SH-SY5Y (cell line): ENCODE measurements around the gene CDH16.

Experiments
- GATA2 ChIP-seq: IDR thresholded peaks from 2 replicates; pipeline ENCODE4 v1.6.1; 2011; ENCODE audit warnings: mild to moderate bottlenecking, low read depth, low read length
- GATA3 ChIP-seq: IDR thresholded peaks from 2 replicates; pipeline ENCODE4 v1.6.1; 2011; ENCODE audit warnings: low read depth, mild to moderate bottlenecking, low read length, moderate library complexity

The CDH16 gene

DNA sequence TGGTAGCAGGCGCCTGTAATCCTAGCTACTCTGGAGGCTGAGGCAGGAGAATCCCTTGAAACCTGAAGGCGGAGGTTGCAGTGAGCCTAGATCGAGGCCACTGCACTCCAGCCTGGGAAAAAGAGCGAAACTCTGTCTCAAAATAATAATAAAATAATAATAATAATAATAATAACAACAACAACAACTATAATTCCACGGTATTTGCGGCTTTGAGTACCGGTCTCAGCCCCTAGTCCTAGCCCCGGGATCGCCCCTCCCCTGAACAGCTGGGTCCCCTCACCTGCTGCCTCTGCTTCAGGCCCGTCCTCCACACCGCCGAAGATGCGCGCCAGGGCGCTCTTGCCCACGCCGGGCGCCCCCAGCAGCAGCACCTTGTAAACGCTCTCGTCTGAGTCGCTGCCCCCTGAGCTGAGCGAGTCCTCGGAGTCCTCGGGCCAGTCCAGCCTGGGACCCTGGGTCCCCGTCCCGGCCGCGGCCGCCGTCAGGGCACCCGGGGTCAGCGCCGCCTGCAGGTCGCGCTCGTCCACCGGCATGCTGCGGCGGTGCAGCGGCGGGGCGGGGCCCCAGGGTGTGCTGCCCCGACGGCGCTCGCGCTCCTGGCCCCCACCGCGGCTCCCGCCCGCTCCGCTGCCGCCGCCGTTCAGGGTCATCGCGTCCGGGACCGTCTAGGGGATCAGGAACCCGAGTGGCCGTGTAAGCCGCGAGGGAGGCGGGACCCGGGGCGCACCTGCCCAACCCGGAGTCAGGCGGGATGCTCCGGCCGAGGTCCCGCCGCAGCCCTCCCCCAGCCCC lies 6.0 kb upstream of the CDH16 start:
- TF ChIP-seq GATA2 = no peak
- no peak for TF ChIP-seq GATA3

GRCh38 chr16:66923866-66924265 lies 5.2 kb upstream of the CDH16 start:
- TF ChIP-seq GATA2 (no peak), GATA3 (no peak)

GRCh38 chr16:66923247-66923731 lies 4.6 kb upstream of the CDH16 start:
- TF ChIP-seq GATA3 = no peak
- TF ChIP-seq GATA2 = no peak

DNA sequence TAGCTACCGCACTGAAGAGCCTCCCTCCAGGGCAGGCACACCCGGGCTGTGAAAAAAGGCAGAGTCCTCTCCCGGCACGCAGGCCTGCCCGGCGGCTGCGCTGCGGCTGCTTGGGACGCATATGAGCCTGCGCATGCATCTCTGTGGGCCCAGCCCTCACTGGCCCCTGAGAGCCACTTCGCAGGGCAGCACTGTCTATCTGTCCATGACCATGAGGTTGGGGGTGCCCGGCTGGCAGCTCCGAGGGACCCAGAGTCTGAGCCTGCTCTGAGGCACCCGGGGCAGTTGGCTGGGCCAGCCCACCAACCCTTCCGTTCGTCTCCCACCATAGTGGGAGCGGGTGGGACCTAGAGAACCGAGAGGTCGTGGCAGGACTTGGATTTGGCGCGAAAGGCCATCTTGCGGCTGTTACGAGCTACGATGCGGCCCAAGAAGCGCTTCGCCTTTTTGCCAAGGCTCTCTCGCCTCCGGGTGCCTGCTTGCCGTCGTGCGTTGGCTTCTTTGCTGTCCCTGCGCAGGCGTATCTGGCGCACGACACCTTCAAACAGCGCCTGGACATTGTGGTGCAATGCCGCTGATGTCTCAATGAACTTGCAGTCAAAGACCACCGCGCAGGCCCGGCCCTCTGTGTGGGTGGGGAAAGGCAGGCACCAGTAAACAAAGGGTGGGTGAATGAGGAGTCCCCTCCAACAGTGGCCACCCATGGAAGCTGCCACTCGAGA lies 3.2 kb upstream of the CDH16 start:
- TF ChIP-seq GATA3 (no peak), GATA2 (no peak)

GRCh38 chr16:66920924-66921680 lies 2.4 kb upstream of the CDH16 start:
- no peak for TF ChIP-seq GATA2
- TF ChIP-seq GATA3 = no peak

DNA sequence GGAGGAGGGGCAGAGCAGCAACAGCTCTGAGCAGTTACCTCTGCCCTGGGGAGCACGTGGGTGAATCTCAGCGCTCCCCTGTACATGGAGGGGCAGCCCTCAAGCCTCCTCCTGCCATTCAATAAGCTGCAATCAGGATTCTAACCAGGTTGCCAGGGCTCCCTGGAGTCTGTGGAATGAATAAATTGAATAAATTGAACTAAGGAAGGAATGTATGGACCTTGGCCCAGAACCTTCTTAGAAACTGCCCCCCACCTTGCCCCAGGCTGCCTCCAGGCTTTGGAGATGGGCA lies 1.6 kb upstream of the CDH16 start:
- TF ChIP-seq GATA2 = no peak
- TF ChIP-seq GATA3 = no peak

GRCh38 chr16:66919569-66920298 lies 1.0 kb upstream of the CDH16 start:
- no peak for TF ChIP-seq GATA3
- no peak for TF ChIP-seq GATA2

GRCh38 chr16:66918355-66918754 lies 330 bp downstream of the CDH16 start:
- TF ChIP-seq GATA3 (no peak), GATA2 (no peak)

GRCh38 chr16:66917741-66918140 lies 944 bp downstream of the CDH16 start:
- no peak for TF ChIP-seq GATA2
- no peak for TF ChIP-seq GATA3

DNA sequence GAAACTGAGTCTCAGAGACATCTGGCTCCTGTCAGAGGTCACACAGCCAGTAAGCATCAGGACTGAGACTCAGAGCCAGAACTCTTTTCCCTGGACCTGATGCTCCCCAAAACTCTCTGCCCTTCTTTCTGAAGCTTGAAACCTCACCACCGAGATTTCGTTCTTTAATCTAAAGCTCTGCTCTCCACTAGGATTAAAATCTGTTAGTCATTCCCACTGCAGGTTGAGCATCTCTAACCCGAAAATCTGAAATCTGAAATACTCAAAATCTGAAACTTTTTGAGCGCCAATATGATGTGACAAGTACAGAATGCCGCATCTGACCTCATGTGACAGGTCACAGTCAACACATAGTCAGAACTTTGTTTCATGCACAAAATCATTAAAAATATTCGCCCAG lies 2.2 kb downstream of the CDH16 start:
- TF ChIP-seq GATA2 (no peak), GATA3 (no peak)

GRCh38 chr16:66915041-66915440 lies 3.6 kb downstream of the CDH16 start:
- no peak for TF ChIP-seq GATA2
- no peak for TF ChIP-seq GATA3

GRCh38 chr16:66914541-66914940 lies 4.1 kb downstream of the CDH16 start:
- no peak for TF ChIP-seq GATA3
- no peak for TF ChIP-seq GATA2

DNA sequence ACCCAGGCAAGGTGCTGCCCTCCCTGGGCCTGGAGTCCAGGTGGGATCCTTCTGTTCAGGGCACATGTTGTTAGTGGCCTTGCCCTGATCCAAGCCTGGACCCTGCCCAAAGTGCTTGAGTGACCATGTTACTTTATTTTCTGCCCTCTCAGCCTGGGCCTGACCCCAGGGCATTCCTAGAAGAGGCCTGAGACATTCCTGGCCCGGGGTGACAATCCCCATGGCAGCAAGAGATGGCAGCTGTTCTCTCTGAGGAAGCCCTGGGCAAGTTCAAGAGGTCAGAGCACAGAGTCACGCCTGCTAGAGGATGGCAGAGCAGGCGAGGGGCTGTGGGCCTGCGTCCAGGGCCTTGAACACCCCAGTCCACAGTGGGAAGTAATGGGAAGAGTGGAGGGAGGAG lies 5.0 kb downstream of the CDH16 start:
- TF ChIP-seq GATA3 (no peak), GATA2 (no peak)

- no peak for TF ChIP-seq GATA2
- TF ChIP-seq GATA3 = no peak
Observed at GRCh38 chr16:66913081-66913480, 5.6 kb downstream of the CDH16 start.

DNA sequence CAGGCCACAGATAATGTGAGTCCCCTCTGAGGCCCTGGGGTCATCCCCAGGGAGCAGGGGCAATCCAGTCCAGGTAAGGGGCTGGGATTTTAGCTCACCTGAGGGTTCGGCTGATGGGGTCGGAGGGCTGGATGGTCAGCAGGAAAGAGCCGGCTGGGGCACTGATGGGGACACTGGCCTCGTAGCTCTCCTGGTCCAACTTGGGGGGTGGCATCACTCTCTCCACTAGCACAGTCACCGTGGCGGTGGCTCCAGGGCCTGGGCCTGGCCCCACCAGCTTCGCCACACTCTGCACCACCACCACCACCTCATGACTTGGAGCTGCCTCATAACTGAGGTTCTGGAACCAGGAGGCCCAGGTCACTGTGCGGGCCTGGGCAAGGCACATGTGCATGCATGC lies 6.9 kb downstream of the CDH16 start:
- TF ChIP-seq GATA3 (no peak), GATA2 (no peak)
